Lung microvascular endothelial cell (primary cell): ENCODE results near the gene CALML5. TPM values are rescaled to one million over a fixed set of nuclear protein-coding genes. Genes with fewer than 3 reads are reported as not detected.
"Not testable (repeated sequence)": the region's sequence is repeated elsewhere in the genome, so short reads cannot be mapped to it uniquely, and the experiment has no call there.

Experiments
- DNase-seq, 2 donors: peaks; one replicate each; pipeline versions ENCODE4 v3.0.0 to v3.0.0-alpha.2; 2010; ENCODE audit warnings: low read depth in 2 of 2
- total RNA-seq: library from RNA; depleted of rRNA; stranded (reverse); fragments of >200 nt; gene quantifications from 2 replicates; pipeline ENCODE4 v1.2.1, GENCODE V29; 2014

Gene CALML5
- total RNA-seq, 1 donor from 2014 or later = not detected

DNA sequence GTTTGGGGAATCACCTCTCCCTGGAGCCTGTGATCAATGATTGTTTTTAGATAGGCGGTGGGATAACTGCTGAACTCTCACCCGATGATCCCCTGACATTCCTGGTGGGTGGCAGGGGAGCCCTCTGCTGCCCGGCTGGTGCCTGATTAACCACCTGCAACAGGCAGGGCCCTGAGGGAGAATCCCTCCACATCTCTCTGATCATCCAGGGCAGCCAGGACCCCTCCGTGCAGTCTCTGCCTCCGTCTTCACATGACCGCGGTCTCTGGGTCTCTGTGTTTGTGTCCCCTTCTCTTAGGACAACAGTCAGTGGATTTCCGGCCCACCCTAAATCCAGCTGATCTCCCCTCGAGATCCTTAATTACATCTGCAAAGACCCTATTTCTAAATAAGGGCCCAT, 17.4 kb downstream of the CALML5 start:
- DNase-seq = no peak

- DNase-seq = no peak
These were observed 18.2 kb downstream of the CALML5 start for GRCh38 chr10:5481121-5481520.

- DNase-seq = no peak
These were observed 19.0 kb downstream of the CALML5 start for GRCh38 chr10:5480162-5480941.

DNA sequence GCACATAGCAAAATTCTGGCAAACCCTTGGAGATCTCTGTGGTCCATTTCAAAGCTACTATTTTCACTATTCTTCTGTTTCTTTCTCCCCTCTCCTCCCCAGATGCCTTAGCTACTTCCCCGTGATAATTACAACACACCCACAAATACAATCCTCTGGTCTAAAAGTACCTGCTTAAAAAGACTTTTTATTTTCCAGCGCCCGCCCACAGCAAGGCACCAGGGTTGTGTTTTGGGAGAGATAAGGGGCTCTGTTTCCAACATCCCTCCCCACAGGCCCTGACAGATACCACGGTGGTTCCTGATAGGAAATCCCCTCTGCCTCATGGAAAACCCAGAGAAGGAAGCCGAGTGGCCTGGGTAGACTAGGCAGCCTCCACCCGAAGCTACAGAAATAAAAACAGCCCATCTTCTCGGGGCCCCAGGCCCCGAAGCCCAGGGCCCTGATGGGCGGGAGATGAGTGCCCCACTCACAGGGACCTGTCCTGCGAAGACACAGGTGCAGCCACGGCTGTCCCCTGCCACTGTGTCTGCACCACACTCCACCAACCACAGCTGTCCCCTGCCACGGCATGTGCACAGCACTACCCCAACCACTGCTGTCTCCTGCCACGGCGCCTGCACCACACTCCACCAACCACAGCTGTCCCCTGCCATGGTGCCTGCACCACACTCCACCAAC, 19.7 kb downstream of the CALML5 start:
- peak in 1 of 2 donors; percentile 59 for DNase-seq

- DNase-seq = no peak
These were observed 20.6 kb downstream of the CALML5 start for GRCh38 chr10:5478694-5479305.

GRCh38 chr10:5477948-5478693, 21.2 kb downstream of the CALML5 start:
- no peak for DNase-seq

GRCh38 chr10:5476918-5477525, 22.3 kb downstream of the CALML5 start:
- DNase-seq = no peak

GRCh38 chr10:5475974-5476807, 23.2 kb downstream of the CALML5 start:
- DNase-seq = not testable (repeated sequence)

DNA sequence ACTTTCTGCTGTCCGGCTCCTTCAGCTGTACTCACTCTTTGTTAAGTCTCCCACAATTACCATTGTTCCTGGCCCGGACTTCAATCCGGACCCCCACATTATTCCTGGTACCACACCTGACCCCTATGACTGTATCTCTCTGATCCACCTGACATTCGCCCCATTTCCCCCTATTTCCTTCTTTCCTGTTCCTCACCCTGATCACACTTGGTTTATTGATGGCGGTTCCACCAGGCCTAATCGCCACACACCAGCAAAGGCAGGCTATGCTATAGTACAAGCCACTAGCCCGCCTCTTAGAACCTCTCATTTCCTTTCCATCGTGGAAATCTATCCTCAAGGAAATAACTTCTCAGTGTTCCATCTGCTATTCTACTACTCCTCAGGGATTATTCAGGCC, 24.3 kb downstream of the CALML5 start:
- not testable (repeated sequence) for DNase-seq

- DNase-seq = not testable (repeated sequence)
These were observed 24.7 kb downstream of the CALML5 start for GRCh38 chr10:5474642-5475041.

- DNase-seq = no peak
These were observed 29.2 kb downstream of the CALML5 start for GRCh38 chr10:5470062-5470751.

DNA sequence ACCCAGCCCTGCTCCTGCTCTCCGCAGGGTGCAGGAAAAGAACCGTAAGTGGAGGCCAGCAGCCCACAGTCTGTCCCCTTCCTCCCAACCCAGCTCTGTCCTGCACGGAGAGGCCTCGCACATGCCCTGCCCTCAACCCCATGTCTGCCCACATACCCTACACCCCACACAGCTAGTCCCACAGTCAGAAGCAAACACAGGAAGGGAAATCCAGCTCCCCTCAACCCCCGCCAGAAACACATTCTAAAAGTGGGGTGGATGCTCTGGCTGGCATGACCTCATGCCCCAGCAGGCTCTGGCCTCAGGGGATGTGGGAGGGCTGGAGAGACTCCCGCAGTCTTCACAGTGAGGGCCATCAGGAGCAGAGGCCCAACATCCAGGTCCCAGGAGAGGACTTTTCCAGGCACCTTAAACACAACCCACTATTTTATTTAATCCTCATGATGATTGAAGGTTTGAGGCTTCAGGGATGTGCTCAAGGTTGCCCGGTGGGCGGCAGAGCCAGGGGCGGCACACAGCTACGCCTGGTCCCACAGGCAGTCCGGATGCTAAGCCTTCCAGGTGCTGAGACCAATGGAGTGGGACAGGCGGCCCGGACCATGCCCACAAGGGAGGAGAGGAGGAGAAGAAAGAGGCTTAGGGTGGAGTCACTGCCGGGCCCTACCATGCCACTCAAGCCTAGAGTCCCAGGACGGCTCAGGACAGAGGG, 29.9 kb downstream of the CALML5 start:
- DNase-seq = no peak

DNA sequence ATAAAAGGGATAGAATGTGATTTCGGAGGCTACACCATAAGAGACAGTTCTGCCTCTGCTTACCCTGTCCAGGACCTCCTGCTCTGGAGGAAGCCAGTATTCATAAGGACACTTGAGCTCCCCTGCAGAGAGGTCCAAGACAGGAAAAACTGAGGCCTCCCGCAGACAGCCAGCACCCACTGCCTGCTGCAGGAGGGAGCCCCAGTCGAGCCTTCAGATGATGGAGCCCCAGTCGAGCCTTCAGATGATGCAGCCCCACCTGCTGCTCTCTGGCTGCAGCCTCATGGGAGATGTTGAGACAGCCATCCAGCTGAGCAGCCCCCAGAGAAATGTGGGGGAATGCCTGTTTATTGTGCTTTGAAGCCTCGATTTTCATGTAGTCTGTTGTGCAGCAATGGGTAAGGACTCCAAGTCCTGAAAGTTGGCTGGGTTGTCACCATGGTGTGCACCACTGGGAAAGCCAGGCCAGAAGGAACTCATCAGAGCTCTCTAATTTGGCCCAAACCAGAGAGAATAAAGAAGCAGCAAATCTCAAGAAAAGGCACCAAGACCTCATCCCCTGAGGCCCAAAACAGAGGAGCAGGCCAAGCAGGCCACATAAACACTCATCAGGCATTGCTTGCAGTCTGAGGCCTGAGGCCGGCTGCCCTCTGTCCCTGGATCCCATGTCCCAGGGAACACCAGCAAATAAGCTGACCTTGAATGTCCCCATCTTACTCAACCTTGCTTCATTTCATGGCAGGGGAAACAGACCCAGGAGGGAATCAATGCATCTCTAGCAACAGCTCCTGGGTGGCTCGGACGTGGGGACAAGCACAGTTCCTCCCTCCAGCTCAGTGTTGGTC, 30.9 kb downstream of the CALML5 start:
- DNase-seq = no peak

DNA sequence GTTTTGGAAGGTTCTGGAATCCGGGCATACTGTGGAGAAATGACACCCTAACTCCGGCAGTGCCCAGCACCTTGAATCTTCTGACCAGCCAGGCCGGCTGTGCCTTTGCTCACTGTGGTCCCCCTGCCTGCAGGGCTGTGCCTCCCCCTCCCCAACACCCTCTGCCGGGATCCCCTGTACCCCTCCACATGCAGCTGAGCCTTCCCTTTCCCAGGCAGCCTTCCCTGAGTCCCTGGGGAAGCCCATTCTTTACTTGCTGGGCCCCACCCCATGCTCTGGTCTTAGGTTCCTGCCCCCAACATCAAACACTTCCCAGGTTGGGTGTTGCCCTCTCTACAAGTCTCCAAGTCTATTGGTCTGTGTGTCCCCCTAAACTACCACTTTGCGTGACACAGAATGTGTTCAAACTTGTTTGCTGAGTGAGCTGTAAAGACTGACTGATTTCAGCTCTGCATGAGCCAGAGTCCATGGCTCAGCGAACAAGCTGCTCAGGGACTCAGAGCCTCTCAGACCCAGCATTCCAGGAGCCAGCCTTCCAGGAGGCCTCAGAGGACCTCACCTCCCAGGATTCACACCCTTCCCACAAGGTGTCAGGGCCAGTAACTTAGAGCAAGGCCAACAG, 31.6 kb downstream of the CALML5 start:
- no peak for DNase-seq

- peak in 1 of 2 donors; percentile 9 for DNase-seq
These were observed 32.2 kb downstream of the CALML5 start for GRCh38 chr10:5467207-5467535.

DNA sequence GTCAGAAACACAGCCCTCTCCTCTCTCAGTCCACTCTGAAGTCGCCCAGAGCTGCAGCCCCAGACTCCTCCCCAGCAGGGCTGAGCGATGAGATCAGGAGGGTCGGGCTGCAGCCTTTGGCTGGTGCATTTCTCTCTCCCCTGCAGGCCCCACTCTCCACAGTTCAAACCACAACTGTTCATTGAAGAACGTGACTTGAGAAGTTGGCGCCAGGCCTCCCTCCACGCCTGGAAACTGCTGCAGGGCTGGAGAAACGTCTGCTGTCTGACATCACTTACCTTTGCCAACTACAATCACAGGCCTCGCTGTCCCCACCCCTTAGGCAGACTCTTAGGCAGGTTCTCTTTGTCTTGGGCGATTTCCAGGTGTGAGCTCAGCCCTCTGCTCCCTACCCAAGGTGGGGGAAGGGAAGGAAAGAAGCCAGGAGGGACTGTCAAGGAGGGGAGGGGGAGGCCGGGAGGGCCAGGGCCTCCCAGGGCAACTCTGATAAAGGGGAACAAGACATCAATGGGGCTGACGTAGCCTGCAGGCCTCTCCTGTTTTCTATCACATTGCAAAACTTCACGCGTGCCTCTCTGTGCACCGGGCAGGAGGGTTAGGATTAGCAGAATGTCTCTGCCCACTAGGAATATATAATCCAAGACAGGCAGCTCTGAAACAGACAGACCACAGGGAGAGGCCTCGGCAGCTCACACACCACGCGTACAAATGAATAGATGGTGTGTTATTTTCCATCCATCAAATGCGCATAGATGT, 32.7 kb downstream of the CALML5 start:
- no peak for DNase-seq

GRCh38 chr10:5465976-5466450, 33.4 kb downstream of the CALML5 start:
- DNase-seq = no peak
